GDM1 (cell line): ENCODE measurements around the gene CDH9.

Experiments
- DNase-seq: peaks from one replicate; lab custom pipeline; 2025; lab: John Stamatoyannopoulos, UW

CDH9 gene

GRCh38 chr5:26945901-26946300 is 92.5 kb downstream of the CDH9 start:
- DNase-seq, result no peak

DNA sequence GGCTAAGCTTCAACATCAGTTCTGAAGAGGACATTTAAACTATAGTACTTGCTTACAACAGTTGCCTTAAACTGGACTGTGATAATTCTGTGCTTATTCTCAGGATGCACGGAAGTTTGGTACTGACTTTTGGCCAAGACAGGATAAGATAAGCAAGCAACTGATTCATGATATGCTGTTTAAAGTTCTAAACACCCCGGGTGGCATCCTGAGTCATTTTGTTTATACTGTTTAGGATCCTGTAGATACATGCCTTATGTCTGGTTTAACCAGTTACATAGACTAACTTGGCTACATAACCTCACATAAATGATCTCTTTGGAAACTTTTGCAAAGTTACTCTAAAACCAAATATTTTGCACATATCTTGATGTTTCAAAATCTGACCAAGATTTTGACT is 95.9 kb downstream of the CDH9 start:
- DNase-seq, result no peak

- no peak for DNase-seq
These were observed 97.4 kb downstream of the CDH9 start for GRCh38 chr5:26940994-26941393.

GRCh38 chr5:26932238-26932637 is 106.1 kb downstream of the CDH9 start:
- no peak for DNase-seq

DNA sequence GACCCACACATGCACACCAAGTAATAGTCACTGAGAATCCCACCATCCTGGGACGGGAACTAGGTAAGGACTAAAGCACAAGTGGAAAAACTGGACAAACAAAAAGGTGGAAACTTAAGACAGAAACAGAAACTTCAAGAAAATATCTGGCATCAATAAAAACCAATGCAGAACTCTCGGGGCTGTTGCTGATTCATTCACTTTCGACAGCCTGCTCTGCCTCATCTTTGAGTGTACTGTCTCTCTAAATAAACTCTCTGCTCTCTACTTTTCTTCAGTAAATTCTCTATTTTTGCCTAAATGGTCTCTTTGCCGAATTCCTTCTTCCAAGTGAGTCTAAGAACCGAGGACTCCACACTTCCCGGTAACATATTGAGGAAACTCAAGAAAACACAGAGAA is 116.9 kb downstream of the CDH9 start:
- no peak for DNase-seq

- DNase-seq, result no peak
These were observed 134.9 kb downstream of the CDH9 start for GRCh38 chr5:26903469-26903868.

- DNase-seq, result no peak
These were observed 143.6 kb downstream of the CDH9 start for GRCh38 chr5:26894719-26895263.

GRCh38 chr5:26893078-26893477 is 145.3 kb downstream of the CDH9 start:
- DNase-seq, result no peak

DNA sequence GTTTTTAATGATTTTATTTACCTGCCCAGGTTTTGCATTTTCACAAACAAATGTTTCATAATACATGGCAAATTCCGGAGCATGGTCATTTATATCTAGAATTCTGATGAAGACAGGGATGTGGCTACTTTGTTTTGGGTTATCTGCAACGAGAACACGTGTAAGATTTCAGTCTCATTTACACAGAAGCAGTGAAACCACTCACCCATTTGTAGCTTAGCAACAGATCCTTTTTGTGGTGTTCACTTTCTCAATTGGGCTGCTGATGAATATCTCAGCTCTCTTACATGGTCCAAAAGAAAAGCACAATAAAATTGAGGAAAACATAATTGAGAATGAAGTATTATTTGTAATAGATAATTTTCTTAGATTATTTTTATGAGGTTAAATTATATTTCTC is 148.6 kb downstream of the CDH9 start:
- DNase-seq, result no peak

GRCh38 chr5:26884481-26884880 is 153.9 kb downstream of the CDH9 start:
- DNase-seq, result no peak

GRCh38 chr5:26883375-26883774 is 155.0 kb downstream of the CDH9 start:
- DNase-seq, result no peak

GRCh38 chr5:26881901-26882300 is 156.5 kb downstream of the CDH9 start:
- no peak for DNase-seq

GRCh38 chr5:26877154-26877553 is 161.2 kb downstream of the CDH9 start:
- DNase-seq, result no peak

DNA sequence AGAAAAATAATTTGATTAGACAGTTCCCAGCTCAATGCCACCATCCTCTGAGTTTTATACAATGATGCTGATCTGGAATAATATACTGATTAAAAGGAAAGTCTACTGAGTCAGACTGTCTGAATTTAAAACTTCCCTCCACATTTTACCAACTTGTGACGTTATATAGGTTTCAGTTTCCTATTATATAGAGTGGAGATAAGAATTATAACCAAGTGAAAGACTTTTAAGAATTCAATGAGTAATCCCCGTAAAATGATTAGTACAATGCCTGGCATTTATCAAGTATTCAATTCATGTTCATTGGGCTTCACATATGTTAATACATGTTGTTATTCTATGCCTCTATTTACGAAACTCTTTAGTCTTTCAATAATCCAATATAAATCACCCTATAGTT is 166.0 kb downstream of the CDH9 start:
- DNase-seq, result no peak

DNA sequence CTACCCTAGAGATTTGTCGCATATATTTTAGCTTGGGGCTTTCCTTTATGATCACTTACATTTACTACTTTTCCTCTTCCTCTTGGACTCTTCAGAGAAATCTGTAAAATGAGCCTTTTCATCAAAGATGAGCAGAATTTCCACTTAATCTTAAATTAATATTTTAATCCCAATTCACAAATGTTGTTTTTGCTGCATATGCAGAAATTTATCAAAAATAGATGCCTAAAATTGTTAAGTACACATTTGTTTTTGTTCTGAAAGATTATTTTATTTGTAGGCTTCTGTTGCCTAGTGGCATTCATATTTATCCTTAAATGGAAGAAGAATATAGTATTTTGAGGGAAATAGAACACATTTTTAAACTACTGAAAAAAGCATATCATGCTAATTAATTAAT is 168.6 kb downstream of the CDH9 start:
- no peak for DNase-seq

GRCh38 chr5:26868504-26868903 is 169.9 kb downstream of the CDH9 start:
- DNase-seq, result no peak

- no peak for DNase-seq
These were observed 174.3 kb downstream of the CDH9 start for GRCh38 chr5:26864061-26864460.

- DNase-seq, result no peak
These were observed 182.1 kb downstream of the CDH9 start for GRCh38 chr5:26856238-26856637.

DNA sequence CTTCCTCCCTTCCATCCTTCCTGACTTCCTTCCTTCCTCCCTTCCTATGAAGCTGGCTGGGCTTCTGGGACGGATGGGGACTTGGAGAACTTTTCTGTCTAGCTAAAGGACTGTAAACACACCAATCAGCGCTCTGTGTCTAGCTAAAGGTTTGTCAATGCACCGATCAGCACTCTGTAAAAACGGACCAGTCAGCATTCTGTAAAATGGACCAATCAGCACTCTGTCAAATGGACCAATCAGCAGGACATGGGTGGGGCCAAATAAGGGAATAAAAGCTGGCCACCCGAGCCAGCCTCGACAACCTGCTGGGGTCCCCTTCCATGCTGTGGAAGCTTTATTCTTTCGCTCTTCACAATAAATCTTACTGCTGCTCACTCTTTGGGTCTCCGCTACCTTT is 185.9 kb downstream of the CDH9 start:
- peak; percentile 1 for DNase-seq

DNA sequence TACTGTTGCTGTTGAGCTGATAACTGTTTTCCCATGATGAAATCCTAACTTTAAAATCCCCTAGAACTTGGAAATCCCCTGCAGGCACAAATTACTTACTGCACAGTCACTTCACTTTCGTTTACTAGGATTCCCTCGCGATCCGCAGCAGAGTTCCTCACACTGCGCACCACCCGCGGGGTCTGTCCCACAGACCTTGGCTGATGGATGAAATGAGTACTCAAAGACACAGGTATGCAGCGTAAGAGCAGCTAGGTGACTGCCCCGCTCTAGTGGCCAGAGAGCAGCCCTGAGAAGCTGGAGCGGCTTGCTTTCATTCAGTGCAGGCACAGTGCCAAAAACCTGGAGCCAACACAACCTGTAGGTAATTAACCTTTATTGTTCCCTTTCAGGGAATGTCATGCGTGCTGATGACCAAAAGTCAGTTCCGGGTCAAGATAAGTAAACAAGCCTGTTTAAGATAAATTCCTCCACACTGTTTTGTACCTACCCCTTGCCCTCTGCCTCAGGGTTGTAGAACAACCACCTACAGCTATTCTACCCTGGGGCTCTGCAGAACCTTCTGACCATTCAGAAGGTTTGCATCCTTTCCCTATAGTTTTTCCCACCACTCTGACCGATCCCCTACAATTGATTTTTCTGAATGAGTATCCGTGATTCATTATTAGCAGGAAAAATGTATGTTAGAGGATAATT is 191.2 kb downstream of the CDH9 start:
- DNase-seq, result no peak

- no peak for DNase-seq
These were observed 194.7 kb downstream of the CDH9 start for GRCh38 chr5:26843677-26844076.

DNA sequence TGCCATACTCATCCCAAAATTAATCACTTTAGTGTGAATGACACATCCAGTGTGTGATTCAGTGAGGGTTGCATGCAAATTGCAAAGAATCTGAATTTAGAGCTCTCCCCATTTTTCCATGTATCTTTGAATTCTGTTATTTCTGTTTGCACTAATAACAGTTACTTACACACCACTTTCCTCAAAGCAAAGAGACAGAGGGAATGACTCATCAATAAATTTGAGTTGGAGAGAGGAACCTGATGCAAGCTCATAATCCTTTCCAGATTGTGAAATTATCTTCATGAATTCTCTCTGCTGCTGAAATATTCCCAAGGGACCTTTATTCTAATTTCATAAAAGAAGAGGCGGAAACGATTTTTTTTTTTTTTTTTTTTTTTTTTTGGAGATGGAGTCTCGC is 204.8 kb downstream of the CDH9 start:
- DNase-seq, result no peak
